ENCODE measurements around the gene TRAF2.

The TRAF2 gene

DNA sequence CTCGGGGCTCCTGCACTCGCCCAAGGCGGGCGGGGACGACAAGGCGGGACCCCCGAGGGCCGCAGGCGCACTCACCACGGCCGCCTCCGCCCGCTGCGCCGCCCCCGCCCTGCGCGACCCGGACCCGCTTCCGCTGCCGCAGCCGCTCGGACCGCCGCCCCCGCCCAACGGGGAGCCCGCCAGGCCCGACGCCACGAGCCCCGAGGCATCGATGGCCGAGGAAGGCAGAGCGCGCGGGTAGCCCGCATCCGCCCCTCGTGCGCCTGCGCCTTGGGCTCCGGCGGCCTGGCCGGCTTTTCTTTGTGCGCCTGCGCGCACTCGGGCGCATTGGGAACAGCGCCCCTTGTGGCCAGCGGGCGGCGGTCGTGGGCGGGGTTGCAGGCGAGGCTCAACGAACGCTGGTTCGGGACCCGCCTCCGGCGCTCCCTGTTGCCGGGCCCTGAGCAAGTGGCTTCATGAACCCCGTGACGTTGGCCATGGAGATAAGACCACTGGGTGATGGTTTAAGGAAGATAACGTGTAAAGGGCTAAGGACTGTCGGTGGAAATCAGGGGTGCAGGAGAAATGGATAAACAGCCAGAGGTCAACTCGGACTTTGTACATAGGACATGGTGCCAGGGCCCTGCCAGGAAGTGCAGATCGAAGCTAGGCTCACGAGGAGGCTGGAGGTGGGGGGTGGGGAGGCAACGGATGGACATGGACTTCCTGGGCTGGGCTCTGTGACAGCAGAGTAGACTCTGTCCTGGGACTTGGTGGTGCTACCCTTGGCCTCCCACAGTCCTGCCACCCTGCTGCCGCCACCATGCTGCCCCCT, 58.4 kb downstream of the TRAF2 start, which contains the start of the genes C8G and FBXW5:
Gene C8G, plus strand, starts transcription at position 725 of the 814 bp plus-strand sequence. Its CDS starts 78 bp downstream, at position 803.
Gene FBXW5, minus strand, starts transcription at position 220 of the 814 bp plus-strand sequence. CDS start 655 bp downstream, outside the sequence.
- Histone ChIP-seq H3K9me3 (ENCODE audit: low read depth, low read length) (no peaks in the 10 kb centered on the region), H3K27ac (no peak within 1 kb of the TSS), H3K9ac (ENCODE audit: insufficient read length) (peak within 1 kb of the TSS; percentile 86), H3K36me3 (ENCODE audit: insufficient read depth, low read length) (peaks cover 30% of the 10 kb centered on the region; the same call in 1 of the 2 replicates), H3K4me3 (peak within 1 kb of the TSS; percentile 88)
- no peak for TF ChIP-seq EZH2 (IDR thresholded peaks at IDR 0.05)
- peak; percentile 58 for TF ChIP-seq FOXP2 (optimal IDR thresholded peaks at IDR 0.05; ENCODE audit: control extremely low read depth, extremely low read length, insufficient read depth)
- TF ChIP-seq POLR2AphosphoS5 (IDR thresholded peaks at IDR 0.05; ENCODE audit: borderline replicate concordance, low read depth, low read length) = peak; percentile 41; the same call in 1 of the 2 replicates
- peak; percentile 18 for DNase-seq (ENCODE audit: low read depth, low spot score)

DNA sequence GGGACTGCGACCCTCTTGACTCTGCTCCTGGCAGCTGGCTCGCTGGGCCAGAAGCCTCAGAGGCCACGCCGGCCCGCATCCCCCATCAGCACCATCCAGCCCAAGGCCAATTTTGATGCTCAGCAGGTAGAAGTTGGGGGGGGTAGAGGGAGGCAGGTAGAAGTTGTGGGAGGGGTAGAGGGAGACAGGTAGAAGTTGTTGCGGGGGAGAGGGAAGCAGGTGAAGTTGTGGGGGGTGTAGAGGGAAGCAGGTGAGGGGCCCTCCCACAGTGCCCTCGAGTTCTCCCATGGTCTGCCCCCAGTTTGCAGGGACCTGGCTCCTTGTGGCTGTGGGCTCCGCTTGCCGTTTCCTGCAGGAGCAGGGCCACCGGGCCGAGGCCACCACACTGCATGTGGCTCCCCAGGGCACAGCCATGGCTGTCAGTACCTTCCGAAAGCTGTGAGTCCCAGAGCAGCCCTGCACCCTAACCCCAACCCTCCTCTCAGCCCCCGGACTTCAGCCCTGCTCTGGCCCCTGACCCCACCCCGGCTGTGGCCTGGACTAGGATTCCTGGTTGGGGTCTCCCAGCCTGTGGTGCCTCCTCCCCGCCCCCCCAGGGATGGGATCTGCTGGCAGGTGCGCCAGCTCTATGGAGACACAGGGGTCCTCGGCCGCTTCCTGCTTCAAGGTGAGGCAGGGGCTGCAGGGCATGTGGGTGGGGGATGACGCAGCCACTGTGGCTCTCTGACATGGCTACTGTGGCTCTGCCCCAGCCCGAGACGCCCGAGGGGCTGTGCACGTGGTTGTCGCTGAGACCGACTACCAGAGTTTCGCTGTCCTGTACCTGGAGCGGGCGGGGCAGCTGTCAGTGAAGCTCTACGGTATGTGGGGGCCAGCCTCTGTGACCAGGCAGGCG, 59.3 kb downstream of the TRAF2 start:
- TF ChIP-seq POLR2AphosphoS5 (IDR thresholded peaks at IDR 0.05; ENCODE audit: borderline replicate concordance, low read depth, low read length) (no peak), EZH2 (IDR thresholded peaks at IDR 0.05) (no peak), FOXP2 (optimal IDR thresholded peaks at IDR 0.05; ENCODE audit: control extremely low read depth, extremely low read length, insufficient read depth) (no peak)
- Histone ChIP-seq H3K9ac (ENCODE audit: insufficient read length) (no peak overlapping the region), H3K36me3 (ENCODE audit: insufficient read depth, low read length) (peaks cover 21% of the 10 kb centered on the region; the same call in 1 of the 2 replicates), H3K27ac (no peak overlapping the region), H3K4me3 (no peak overlapping the region), H3K9me3 (ENCODE audit: low read depth, low read length) (no peaks in the 10 kb centered on the region)
- DNase-seq (ENCODE audit: low read depth, low spot score) = no peak

- TF ChIP-seq EZH2 (IDR thresholded peaks at IDR 0.05) = no peak
- no peak for TF ChIP-seq POLR2AphosphoS5 (IDR thresholded peaks at IDR 0.05; ENCODE audit: borderline replicate concordance, low read depth, low read length)
- TF ChIP-seq FOXP2 (optimal IDR thresholded peaks at IDR 0.05; ENCODE audit: control extremely low read depth, extremely low read length, insufficient read depth) = no peak
- no peaks in the 10 kb centered on the region for H3K9me3 ChIP-seq (ENCODE audit: low read depth, low read length)
- H3K27ac ChIP-seq = no peak overlapping the region
- peaks cover 13% of the 10 kb centered on the region; the same call in 1 of the 2 replicates for H3K36me3 ChIP-seq (ENCODE audit: insufficient read depth, low read length)
- H3K4me3 ChIP-seq = no peak overlapping the region
- H3K9ac ChIP-seq (ENCODE audit: insufficient read length) = no peak overlapping the region
- no peak for DNase-seq (ENCODE audit: low read depth, low spot score)
Observed at GRCh38 chr9:136946228-136947027, 60.1 kb downstream of the TRAF2 start.

GRCh38 chr9:136947028-136947891, 60.9 kb downstream of the TRAF2 start:
- no peak overlapping the region for H3K27ac ChIP-seq
- H3K9me3 ChIP-seq (ENCODE audit: low read depth, low read length) = no peaks in the 10 kb centered on the region
- no peak for TF ChIP-seq FOXP2 (optimal IDR thresholded peaks at IDR 0.05; ENCODE audit: control extremely low read depth, extremely low read length, insufficient read depth)
- TF ChIP-seq POLR2AphosphoS5 (IDR thresholded peaks at IDR 0.05; ENCODE audit: borderline replicate concordance, low read depth, low read length) = no peak
- no peak for TF ChIP-seq EZH2 (IDR thresholded peaks at IDR 0.05)
- DNase-seq (ENCODE audit: low read depth, low spot score) = no peak
- H3K36me3 ChIP-seq (ENCODE audit: insufficient read depth, low read length) = peaks cover 5% of the 10 kb centered on the region; the same call in 1 of the 2 replicates
- no peak overlapping the region for H3K4me3 ChIP-seq
- no peak overlapping the region for H3K9ac ChIP-seq (ENCODE audit: insufficient read length)

- TF ChIP-seq FOXP2 (optimal IDR thresholded peaks at IDR 0.05; ENCODE audit: control extremely low read depth, extremely low read length, insufficient read depth) = no peak
- TF ChIP-seq EZH2 (IDR thresholded peaks at IDR 0.05) = no peak
- TF ChIP-seq POLR2AphosphoS5 (IDR thresholded peaks at IDR 0.05; ENCODE audit: borderline replicate concordance, low read depth, low read length) = no peak
- no peaks in the 10 kb centered on the region for H3K9me3 ChIP-seq (ENCODE audit: low read depth, low read length)
- no peaks in the 10 kb centered on the region; the same call in 1 of the 2 replicates for H3K36me3 ChIP-seq (ENCODE audit: insufficient read depth, low read length)
- H3K27ac ChIP-seq = no peak overlapping the region
- no peak overlapping the region for H3K4me3 ChIP-seq
- no peak overlapping the region for H3K9ac ChIP-seq (ENCODE audit: insufficient read length)
- no peak for DNase-seq (ENCODE audit: low read depth, low spot score)
Observed at GRCh38 chr9:136947955-136948510, 61.7 kb downstream of the TRAF2 start.

DNA sequence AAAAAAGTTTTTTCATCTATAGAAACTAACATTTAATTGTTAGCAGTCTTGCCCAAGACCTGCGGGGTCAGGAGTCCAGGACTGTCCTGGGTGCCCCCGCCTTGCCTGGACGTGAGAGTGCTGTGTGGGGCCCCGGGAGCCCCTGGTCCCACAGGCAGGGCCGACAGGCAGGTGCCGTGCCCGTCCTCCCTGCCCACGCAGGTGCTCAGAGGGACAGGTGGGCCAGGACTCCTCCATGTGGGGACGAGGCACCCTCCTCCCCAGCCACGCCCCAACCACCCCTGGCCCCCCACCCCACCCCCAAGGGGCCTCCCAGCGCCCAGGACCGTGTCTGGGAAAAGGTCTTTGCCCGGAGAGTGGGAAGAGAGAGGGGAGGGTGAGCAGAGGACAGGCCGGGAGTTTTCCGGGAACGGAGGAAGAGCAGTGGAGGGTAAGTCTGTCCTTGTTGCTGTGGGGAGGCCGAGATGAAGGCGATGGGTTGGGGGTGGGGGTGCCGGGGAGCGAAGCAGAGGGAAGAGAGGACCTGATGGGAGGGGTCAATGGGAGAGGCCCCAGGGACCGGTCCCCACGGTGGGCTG, 63.0 kb downstream of the TRAF2 start:
- no peak overlapping the region for H3K27ac ChIP-seq
- peak overlapping the region; percentile 55 for H3K9ac ChIP-seq (ENCODE audit: insufficient read length)
- peak overlapping the region; percentile 94 for H3K4me3 ChIP-seq
- DNase-seq (ENCODE audit: low read depth, low spot score) = no peak
- no peaks in the 10 kb centered on the region for H3K36me3 ChIP-seq (ENCODE audit: insufficient read depth, low read length)
- no peak for TF ChIP-seq POLR2AphosphoS5 (IDR thresholded peaks at IDR 0.05; ENCODE audit: borderline replicate concordance, low read depth, low read length)
- TF ChIP-seq EZH2 (IDR thresholded peaks at IDR 0.05) = no peak
- no peak for TF ChIP-seq FOXP2 (optimal IDR thresholded peaks at IDR 0.05; ENCODE audit: control extremely low read depth, extremely low read length, insufficient read depth)
- no peaks in the 10 kb centered on the region for H3K9me3 ChIP-seq (ENCODE audit: low read depth, low read length)

Data from SK-N-MC (cell line).